HL-60/S4 treated with retinoic acid at 250 ng/mL for 4 days and 3 days (cell line): ENCODE measurements around the gene FAM53A.

ENCODE experiments used
- in situ Hi-C: fragments of 300-500 bp; cut with MboI; formaldehyde crosslinking; loops from 2 replicates; pipeline ENCODE4 v1.7.0; 2022; ENCODE audit warnings: low sequenced_read_pairs

The FAM53A gene

DNA sequence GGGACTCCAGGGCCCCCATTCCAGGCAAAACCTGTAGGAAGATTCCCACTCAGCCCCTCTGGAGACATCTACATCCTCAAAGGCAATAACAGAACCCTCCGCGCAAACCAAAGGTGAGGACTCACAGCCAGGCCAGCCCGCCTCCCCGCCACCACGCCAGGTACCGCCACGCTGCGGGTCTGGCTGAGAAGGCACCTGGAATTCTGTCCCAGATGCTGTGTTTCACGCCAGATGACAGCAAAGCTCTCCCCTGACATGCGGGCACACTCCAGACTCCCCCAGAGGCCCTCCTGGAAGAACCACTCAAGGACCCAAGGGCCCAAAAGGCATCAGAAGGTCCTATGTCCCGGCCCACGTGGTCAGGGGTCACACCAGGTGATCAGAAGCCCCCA, 59.6 kb downstream of the FAM53A start:
- in situ Hi-C loops = no loop called here

DNA sequence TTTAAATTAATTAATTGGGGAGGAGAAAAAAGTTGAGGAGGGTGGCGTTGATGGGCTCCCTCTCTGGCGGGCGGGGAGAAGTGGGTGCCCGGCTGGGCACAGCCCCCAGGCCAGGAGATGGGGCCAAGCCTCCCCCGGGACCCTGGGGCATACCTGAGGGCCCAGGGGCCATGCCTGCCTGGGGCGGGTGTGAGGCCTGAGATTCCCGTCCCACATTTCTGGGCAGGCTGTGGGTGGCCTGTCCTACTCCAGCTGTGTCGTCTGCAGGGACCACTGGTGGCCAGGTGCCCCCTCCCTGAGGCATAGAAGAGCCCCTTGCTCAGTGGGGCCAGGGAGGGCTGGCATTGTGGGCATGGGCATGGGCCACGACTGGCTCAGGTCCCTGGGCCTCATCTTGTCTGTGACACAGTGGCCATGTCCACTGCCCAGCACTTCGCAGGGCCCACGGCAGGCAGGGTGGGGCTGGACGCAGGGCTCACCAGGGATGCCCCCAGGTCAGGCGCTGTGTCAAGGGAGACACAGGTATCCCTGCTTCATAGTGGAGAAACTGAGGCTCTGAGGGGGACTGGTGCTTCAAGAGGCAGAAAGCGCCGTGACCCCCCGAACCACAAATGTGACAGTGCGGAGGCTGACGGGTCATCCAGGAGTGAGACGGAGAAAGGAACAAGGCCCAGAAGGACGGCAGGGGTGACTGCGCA, 60.1 kb downstream of the FAM53A start:
- in situ Hi-C loops = no loop called here

DNA sequence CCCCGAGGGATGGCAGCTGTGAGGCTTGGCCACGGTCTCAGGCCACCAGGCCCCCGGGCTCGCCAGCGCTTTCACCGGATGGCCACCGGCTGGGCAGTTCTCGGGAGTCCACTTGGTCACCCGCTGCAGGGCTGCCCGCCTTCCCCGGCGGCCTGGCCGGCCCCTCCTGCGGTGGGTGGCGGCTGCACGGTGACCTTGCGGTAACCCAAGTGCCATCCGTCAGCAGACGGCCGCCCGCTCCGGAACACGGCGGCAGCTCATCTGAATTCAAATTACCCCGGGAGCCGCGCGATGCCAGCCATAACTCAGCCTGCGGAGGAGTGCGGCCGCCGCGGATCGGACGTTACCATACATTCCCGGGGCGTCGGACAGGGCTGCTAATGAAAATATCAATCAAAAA, 60.7 kb downstream of the FAM53A start:
- in situ Hi-C loops = no loop called here

DNA sequence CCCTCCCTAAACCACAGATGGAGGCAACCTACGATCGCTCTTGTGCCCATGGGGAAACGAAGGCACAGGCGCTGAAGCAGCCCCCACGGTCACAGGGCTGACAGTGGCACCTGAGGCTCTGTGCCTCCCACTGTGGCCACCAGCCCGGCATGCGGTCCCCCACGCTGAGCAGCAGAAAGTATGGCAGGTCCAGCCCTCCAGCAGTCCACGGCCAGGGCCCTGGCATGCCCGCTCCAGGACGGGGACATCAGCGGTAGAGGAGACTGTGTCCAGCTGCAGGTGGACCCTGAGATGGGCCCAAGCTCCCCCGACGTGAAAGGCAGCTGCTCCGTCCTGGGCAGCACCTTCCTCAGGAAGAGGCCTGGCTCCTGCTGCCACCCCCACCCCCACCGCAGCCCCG, 61.2 kb downstream of the FAM53A start:
- in situ Hi-C loops = no loop called here

DNA sequence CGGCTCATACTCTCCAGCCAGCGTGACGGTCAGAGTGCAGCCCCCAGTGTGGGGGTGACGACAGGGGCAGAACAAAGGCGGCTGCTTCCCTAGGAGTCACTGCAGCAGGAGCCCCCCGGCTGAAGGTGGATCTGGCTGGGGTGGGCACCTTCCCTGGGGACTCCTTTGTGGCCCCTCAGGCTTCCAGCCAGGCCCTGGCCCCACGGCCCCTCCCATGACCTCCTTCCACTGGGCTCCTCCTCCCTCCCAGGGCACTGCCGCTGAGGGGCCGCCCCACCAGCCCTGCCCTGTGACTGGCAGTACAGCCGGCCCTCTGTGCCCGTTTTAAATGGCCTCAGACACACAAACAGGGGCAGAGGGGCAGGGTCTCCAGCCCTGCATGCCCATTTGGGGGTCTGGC, 61.9 kb downstream of the FAM53A start:
- in situ Hi-C loops = no loop called here

DNA sequence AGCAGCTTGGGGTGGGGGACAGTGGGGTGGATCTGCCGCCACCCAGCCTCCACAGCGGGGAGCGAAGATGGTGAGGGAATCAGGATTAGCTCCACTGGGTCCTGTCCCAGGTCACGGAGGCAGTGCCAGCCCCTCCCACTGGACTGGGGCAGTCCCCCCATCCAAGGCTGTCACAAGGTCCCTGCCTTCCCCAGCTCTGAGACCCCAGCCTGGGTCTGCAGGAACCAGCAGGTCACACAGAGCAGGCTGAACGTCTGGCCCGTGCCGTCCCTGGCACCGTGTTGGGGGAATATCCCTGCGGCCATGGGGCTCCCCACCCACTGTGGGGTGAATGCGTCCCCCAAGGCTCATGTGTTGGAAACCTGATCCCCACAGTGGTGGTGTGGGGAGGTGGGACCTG, 62.6 kb downstream of the FAM53A start:
- in situ Hi-C loops = no loop called here

DNA sequence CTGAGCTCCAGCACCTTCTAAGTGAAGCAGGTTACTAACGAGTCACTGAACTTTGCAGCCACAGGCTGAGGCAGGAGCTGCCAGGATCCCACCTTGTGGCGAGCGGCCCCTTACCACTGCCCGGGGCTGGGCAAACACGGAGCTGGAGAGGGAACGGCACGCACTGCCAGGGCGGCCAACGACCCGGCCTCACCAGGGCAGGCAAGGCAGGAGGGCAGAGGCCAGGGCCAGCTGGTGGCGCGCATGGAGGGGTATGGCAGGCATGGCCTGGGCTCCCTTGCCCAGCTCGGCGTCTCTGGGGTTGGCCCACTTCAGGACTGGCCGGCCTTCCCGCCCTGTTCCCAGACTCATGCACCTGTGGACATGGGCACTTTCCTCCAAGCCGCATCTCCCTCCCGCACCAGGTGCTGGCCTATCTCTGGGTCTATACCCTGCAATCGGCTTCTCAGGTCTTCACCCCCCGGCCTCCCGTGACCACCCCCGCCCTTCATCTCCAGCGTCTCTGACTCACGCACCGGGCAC, 64.9 kb downstream of the FAM53A start:
- in situ Hi-C loops = no loop called here

DNA sequence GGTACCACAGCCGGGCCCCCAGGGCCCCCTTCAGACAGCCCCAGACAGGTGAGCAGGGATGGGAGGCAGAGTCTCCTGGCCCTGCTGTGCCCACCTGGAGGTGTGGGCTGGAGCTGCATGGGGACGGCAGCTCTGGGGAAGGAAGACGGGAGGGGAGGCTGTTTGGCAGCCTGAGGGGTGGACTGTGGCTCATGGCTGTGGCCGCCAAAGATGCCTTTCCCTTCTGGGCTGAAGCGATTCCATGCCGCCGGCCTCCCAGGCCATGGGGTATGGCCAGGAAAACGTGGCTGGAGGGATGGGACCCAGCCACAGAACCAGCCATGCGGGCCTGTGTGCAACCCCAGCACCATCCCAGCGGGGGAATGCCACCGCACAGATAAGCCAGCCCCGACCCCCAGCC, 65.7 kb downstream of the FAM53A start:
- in situ Hi-C loops = no loop called here

DNA sequence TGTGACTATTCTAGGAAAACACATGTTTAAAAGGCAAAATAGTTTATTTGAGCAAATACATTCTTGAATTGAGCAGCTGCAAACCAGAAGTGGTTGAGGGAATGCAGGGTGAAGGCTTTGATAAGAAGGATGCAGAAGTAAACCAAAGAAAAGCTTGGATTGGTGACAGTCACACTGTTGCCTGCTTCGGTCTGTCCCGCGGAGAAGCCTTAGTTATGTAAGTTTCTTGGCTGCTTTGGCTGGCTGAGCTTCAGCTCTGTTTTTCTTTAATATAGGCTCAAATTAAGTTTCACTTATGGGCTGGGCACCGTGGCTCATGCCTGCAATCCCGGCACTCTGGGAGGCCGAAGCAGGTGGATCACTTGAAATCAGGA, 67.6 kb downstream of the FAM53A start:
- in situ Hi-C loops = no loop called here

DNA sequence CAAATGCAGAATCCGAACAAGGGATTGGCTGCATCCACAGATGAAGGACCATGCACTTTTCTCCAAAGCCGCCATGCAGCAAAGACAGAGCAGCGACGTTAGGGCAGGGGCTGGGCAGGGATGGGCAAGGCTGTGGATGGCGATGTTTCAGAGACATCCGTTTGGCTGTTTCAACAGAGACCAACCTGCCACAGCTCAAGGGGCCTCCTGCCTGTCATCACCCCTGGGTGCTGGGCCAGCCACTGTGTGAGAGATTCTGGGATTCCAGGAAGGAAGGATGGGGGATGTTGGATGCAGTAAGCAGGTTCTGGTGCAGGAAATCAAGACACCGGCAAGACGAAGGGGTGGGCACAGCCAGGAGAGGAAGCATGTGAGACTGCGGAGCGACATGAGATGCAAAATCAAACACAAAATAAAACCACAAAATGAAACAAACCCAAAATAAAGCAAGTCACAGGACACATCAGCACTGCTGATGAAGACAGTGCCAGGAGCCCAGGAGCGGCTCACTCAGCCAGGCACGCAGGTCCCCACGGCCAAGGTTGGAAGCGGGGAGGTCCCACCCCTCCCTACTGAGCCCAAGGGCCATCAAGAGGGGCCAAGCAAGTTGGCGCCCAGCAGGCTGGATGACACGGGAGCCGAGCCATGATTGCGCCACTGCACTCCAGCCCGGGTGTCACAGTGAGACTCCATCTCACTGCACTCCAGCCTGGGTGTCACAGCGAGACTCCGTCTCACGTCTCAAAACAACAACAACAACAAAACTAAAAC, 68.1 kb downstream of the FAM53A start:
- in situ Hi-C loops = no loop called here

DNA sequence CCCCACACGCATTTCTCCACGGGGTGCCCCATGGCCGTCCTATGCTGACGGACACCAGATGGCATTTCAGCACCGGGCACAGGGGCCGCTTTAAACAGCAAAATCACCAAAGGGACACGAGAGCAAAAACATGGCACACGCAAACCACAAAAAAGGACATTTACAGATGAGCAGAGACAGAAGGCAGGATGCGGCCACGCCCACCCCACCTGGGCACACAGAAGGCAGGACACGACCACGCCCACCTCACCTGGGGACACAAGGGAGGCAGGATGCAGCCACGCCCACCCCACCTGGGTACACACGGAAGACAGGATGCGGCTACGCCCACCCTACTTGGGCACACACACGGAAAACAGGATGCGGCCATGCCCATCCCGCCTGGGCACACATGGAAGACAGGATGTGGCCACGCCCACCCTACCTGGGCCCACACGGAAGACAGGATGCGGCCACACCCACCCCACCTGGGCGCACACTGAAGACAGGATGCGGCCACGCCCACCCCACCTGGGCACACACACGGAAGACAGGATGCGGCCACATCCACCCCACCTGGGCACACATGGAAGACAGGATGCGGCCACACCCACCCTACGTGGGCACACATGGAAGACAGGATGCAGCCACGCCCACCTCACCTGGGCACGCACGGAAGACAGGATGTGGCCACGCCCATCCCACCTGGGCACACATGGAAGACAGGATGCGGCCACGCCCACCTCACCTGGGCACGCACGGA, 69.1 kb downstream of the FAM53A start:
- in situ Hi-C loops = no loop called here

DNA sequence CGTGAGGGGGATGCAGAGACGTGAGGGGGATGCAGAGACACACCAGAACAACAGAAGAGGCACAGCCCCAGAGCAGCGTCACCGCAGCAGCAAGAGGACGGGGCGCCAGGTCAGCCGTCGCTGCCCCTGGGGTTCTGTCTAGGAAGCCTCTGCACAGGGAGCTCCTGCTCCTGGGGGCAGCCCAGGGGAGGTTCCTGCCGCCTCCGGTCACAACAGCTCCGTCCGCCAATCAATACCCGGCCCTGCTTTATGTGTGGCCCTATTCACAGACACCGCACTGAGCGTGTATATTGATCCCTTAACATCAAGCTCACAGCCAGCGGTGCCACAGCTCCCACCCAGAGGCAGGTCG, 69.6 kb downstream of the FAM53A start:
- in situ Hi-C loops = no loop called here

DNA sequence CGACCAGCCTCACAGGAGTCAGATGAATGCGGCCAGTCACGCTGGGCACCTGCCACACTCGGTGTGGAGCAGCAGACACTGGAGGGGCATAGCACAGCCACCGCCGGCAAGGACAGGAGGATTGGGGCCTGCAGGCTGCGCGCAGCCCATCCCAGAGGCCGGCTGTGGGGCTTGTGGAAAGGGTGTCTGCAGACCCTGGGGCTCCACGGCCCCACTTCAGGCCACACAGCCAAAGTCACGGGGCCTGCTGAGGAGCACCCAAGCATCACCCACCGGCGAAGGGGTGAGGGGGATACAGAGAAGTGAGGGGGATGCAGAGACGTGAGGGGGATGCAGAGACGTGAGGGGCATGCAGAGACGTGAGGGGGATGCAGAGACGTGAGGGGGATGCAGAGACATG, 70.1 kb downstream of the FAM53A start:
- in situ Hi-C loops = no loop called here

DNA sequence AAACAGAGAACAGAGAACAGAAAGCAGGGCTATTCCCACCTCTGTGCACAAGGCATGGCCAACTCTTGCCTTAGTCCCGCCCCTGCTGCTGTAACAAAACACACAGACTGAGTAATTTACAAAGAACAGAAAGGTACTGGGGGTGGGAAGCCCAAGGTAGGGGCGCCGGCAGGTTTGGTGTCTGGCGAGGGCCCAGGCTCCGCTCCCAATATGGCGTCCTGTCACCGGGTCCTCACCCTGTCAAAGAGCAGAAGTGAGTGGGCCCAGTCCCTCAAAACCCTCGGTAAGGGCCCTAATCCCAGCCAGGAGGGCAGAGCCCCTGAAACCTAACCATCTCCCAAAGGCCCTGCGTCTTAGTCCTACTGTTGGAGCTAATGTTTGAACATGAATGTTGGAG, 71.0 kb downstream of the FAM53A start:
- in situ Hi-C loops = no loop called here

DNA sequence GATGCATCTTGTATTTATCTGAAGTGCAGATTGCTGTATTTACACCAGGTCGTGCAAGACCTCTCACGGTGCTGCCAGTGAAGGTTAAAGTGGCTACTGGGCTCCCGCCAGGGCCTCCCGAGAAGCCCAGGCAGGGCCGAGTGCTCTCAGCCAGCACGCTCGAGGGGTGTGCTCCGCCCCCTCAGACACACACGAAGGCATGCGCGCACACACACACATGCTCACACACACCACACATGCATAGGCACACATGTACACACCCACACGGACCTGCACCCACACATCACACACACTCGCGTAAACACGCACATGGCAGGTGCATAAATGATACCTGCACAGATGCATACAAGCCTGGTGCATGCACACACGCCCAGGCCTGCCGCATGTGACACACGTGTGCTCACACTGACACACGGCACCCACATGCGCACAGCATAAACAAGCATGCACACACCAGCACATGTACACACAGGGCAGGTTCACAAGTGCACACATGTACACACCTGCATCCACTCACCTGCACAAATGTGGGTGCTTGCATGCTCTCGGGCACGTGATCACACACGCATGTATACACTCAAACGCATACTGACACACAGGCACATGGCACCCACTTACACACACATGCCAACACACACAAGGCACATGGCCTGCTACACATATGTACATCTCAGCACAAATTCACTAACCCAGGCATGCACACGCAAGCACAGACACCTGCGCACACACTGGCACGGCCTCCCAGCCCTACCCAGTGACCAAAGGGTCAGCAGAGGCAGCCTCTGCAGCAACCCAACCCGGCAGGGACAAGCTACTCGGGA, 71.6 kb downstream of the FAM53A start:
- in situ Hi-C loops = no loop called here

DNA sequence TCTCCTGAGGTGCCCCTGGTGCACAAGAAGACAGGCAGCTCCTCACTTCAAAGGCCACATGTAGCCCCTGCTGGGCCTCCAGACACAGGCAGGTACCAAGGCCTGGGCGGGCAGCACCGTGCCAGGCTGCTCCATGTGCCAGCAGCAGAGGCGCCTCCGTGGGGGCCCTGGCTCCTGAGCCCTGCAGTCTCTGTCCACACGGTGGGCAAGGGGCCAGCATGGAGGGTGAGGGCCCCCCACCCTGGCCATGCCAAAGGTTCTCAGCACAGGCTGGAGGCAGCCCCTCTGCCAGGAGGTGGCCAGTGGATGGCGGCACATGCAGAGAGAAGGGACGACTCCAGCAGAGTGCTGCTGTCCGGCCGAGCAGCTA, 72.6 kb downstream of the FAM53A start:
- in situ Hi-C loops = no loop called here

DNA sequence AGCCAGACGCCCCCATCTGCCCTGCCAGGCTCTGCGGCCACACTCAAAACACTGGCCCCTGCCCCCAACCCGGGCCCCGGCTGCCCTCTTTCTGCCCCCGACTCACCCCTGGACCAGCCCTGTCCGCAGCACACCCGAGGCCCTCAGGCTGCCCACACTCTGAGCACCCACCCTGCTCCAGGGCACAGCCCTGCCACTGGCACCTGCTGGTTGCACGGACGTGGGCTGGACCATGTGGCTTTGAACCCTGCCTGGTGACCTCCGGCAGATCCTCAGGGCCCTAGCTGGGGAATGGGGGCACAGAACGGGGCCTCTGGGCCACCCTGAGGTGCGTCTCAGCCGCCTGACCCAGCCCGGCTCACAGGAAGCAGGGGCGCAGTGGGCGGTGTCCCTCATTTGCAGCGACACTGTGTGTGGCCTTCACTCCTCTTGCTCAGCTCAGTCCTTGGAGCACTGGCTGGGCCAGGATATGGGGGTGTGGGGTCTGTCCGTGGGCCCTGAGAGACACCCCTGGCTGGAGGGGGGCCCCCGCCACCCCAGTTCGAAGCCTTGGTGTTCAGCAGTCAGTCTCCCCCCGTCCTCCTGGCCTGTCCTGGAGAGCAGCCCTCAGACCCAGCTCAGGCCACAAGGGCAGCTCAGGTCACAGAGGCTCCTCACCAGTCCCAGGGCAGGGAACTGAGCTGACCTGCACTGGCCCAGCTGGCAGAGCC, 73.2 kb downstream of the FAM53A start:
- in situ Hi-C loops = no loop called here

DNA sequence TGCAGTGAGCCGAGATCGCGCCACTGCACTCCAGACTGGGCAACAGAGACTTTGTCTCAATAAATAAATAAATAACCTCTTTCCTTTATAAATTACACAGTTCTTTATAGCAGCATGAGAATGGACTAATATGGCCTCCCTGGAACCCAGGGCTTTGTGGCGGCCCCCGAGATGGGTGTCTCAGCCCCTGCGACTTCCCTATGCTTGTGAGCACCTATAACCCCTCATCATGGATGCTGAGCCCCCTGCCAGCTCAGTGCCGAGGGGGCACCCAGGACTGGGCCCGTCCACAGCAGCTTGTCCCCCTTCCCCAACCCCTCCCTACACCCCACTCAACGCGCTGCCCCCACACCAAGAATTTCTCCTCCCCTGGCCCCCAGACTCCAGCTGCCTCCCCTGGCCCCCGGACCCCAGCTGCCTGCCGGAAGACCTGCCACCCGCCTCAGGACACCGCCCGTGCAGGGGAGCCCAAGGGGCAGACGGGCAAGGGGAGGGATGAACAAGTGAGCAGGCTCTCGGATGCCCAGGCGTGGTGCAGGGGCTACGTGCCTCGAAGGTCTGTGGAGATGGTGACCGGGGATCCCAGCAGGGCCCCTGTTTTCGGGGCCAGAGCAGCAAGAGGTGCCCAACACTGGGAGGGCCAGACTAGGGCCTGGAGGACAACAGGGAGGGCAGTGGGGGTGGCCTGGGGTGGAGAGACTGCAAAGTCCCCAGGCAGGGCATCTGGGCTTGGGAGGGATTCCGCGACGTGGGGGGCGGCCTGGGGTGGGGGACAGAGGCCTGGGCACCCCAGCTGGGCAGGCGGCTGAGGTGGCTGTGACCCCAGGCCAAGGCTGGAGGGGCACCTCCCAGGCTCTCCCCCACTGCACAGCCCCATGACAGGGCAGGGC, 74.0 kb downstream of the FAM53A start:
- in situ Hi-C loops = no loop called here

DNA sequence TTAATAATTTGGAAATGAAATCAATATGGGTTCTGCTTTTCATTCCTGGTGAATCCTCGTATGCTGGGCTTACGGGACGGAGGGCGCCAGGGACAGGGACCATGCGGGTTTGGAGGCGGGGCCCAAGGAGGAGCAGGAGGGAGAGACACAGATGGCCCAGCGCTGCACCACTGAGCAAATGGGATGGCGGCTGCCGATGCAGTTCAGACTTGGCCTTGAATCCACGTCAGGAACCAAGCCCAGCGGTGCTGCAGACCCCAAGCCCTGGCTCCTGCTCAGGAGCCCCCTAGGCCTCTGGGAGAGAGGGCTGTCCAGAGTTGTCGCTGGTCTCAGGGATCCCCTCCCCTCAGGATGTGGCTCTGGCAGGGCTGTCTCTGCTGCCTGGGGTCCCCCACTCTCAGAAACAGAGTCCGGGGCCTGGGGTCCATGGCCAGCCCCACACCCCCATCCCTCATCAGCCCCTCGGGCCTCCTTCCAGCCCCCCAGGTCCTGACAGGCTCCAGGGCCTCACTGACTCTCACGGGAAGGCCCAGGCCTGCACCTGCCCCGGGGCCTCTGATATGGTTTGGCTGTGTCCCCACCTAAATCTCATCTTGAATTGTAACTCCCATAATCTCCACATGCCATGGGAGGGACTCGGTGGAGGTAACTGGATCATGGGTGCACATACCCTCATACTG, 75.2 kb downstream of the FAM53A start:
- in situ Hi-C loops = no loop called here
